Astrocyte (in vitro differentiated cells and primary cell): ENCODE measurements around the gene CHCHD3. TPM values are rescaled to one million over a fixed set of nuclear protein-coding genes. Genes with fewer than 3 reads are reported as not detected.

Source experiments
- DNase-seq: peaks from one replicate; pipeline ENCODE4 v3.0.0-alpha.2; 2010; ENCODE audit warnings: low read depth
- FAIRE-seq: peaks from 2 replicates; lab custom pipeline; 2011; peaks lifted over from hg19 to GRCh38; lab: Jason Lieb, UNC
- H2AFZ ChIP-seq: 2 replicates; pipeline ENCODE4 v1.6.0; 2012; ENCODE audit warnings: low read depth, low read length, inconsistent platforms
- H3K27ac ChIP-seq: 2 replicates; pipeline ENCODE4 v1.5.1; 2011; ENCODE audit warnings: low read depth, low read length, inconsistent platforms
- H3K27me3 ChIP-seq: 2 replicates; pipeline ENCODE4 v1.6.0; 2011; ENCODE audit warnings: low read length, inconsistent platforms; ENCODE audit not compliant: insufficient read depth
- H3K36me3 ChIP-seq: 2 replicates; pipeline ENCODE4 v1.5.1; 2011; ENCODE audit warnings: low read length, inconsistent platforms; ENCODE audit not compliant: insufficient read depth
- H3K4me1 ChIP-seq: 2 replicates; pipeline ENCODE4 v1.5.1; 2011; ENCODE audit warnings: low read length, inconsistent platforms; ENCODE audit not compliant: insufficient read depth
- H3K4me2 ChIP-seq: 2 replicates; pipeline ENCODE4 v1.6.0; 2012; ENCODE audit warnings: low read length, inconsistent platforms
- H3K4me3 ChIP-seq: 2 replicates; pipeline ENCODE4 v1.5.1; 2011; ENCODE audit warnings: low read depth, mild to moderate bottlenecking, low read length, inconsistent platforms; ENCODE audit not compliant: insufficient read depth
- H3K79me2 ChIP-seq: 2 replicates; pipeline ENCODE4 v1.6.0; 2012; ENCODE audit warnings: mild to moderate bottlenecking, low read length, inconsistent platforms; ENCODE audit not compliant: insufficient read depth
- H3K9ac ChIP-seq: 2 replicates; pipeline ENCODE4 v1.6.0; 2012; ENCODE audit warnings: mild to moderate bottlenecking, low read length, inconsistent platforms
- H3K9me3 ChIP-seq: 2 replicates; pipeline ENCODE4 v1.5.1; 2012; ENCODE audit warnings: low read depth, mild to moderate bottlenecking, low read length, inconsistent platforms; ENCODE audit not compliant: insufficient read depth
- H4K20me1 ChIP-seq: 2 replicates; pipeline ENCODE4 v1.6.0; 2012; ENCODE audit warnings: low read length, inconsistent platforms; ENCODE audit not compliant: insufficient read depth
- H3K27ac Mint-ChIP-seq: one replicate; pipeline ENCODE4 v1.8.0; 2021; ENCODE audit warnings: mild to moderate bottlenecking, mixed read lengths; ENCODE audit not compliant: unreplicated experiment
- H3K27me3 Mint-ChIP-seq: one replicate; pipeline ENCODE4 v1.8.0; 2021; ENCODE audit warnings: low read depth, mixed read lengths; ENCODE audit not compliant: unreplicated experiment
- H3K36me3 Mint-ChIP-seq: one replicate; pipeline ENCODE4 v1.8.0; 2021; ENCODE audit warnings: low read depth, mixed read lengths; ENCODE audit not compliant: unreplicated experiment
- H3K4me1 Mint-ChIP-seq: one replicate; pipeline ENCODE4 v1.8.0; 2021; ENCODE audit warnings: low read depth, mixed read lengths; ENCODE audit not compliant: unreplicated experiment
- H3K4me3 Mint-ChIP-seq: one replicate; pipeline ENCODE4 v1.8.0; 2021; ENCODE audit warnings: mild to moderate bottlenecking, moderate library complexity, mixed read lengths; ENCODE audit not compliant: unreplicated experiment
- H3K9me3 Mint-ChIP-seq: one replicate; pipeline ENCODE4 v1.8.0; 2021; ENCODE audit warnings: mild to moderate bottlenecking, mixed read lengths; ENCODE audit not compliant: unreplicated experiment
- CTCF ChIP-seq: IDR thresholded peaks from 2 replicates; pipeline ENCODE4 v1.5.1; 2011; ENCODE audit warnings: low read depth, mild to moderate bottlenecking, inconsistent platforms, low read length, moderate library complexity; ENCODE audit not compliant: insufficient read depth
- EZH2 ChIP-seq: IDR thresholded peaks from 2 replicates; pipeline ENCODE4 v1.6.1; 2012; ENCODE audit warnings: mild to moderate bottlenecking, low read length, inconsistent platforms; ENCODE audit not compliant: insufficient read depth
- total RNA-seq: library from RNA; stranded (reverse); gene quantifications from 2 replicates; pipeline ENCODE4 v1.2.1, GENCODE V29; 2021

CHCHD3 gene
- total RNA-seq, 1 donor from 2014 or later: 63.1 TPM

- Mint-ChIP-seq H3K4me3 (no peak overlapping the region), H3K27ac (no peak overlapping the region)
These were observed 73.9 kb downstream of the CHCHD3 start for GRCh38 chr7:133007961-133008360.

GRCh38 chr7:133003052-133003910 is 78.6 kb downstream of the CHCHD3 start:
- Mint-ChIP-seq H3K4me3 (no peak overlapping the region), H3K9me3 (no peaks in the 10 kb centered on the region), H3K27ac (no peak overlapping the region), H3K27me3 (no peaks in the 10 kb centered on the region), H3K4me1 (peaks cover 9% of the 10 kb centered on the region), H3K36me3 (peaks cover 2% of the 10 kb centered on the region)
- H3K4me1 ChIP-seq: peaks cover 7% of the 10 kb centered on the region
- H3K79me2 ChIP-seq: peaks cover 22% of the 10 kb centered on the region
- no peak overlapping the region for H3K27ac ChIP-seq
- FAIRE-seq (no peak), DNase-seq (no peak)
- H2AFZ ChIP-seq: no peak overlapping the region
- H3K27me3 ChIP-seq: no peaks in the 10 kb centered on the region
- no peak overlapping the region for H3K9ac ChIP-seq
- H4K20me1 ChIP-seq: peaks cover 43% of the 10 kb centered on the region
- H3K9me3 ChIP-seq: no peaks in the 10 kb centered on the region
- TF ChIP-seq CTCF (no peak), EZH2 (no peak)
- no peak overlapping the region for H3K4me3 ChIP-seq
- no peaks in the 10 kb centered on the region for H3K36me3 ChIP-seq
- no peak overlapping the region for H3K4me2 ChIP-seq

More at GRCh38 chr7:133007961-133008360, 73.9 kb downstream of the CHCHD3 start:
- Mint-ChIP-seq H3K36me3 (peaks cover 6% of the 10 kb centered on the region), H3K4me1 (no peaks in the 10 kb centered on the region), H3K9me3 (no peaks in the 10 kb centered on the region), H3K27me3 (no peaks in the 10 kb centered on the region)
- no peak for DNase-seq
- Histone ChIP-seq H3K4me1 (no peaks in the 10 kb centered on the region), H3K79me2 (peaks cover 29% of the 10 kb centered on the region), H4K20me1 (peaks cover 34% of the 10 kb centered on the region), H3K27ac (no peak overlapping the region), H3K9me3 (no peaks in the 10 kb centered on the region), H3K4me2 (no peak overlapping the region), H3K36me3 (no peaks in the 10 kb centered on the region), H3K9ac (no peak overlapping the region), H2AFZ (no peak overlapping the region), H3K27me3 (no peaks in the 10 kb centered on the region), H3K4me3 (no peak overlapping the region)
- TF ChIP-seq EZH2: no peak
- TF ChIP-seq CTCF: no peak
- no peak for FAIRE-seq

GRCh38 chr7:133001727-133002126 is 80.2 kb downstream of the CHCHD3 start:
- no peaks in the 10 kb centered on the region for H3K9me3 ChIP-seq
- H3K79me2 ChIP-seq: peaks cover 13% of the 10 kb centered on the region
- no peak overlapping the region for H3K9ac ChIP-seq
- H3K4me2 ChIP-seq: no peak overlapping the region
- H3K27me3 ChIP-seq: no peaks in the 10 kb centered on the region
- peaks cover 43% of the 10 kb centered on the region for H4K20me1 ChIP-seq
- Mint-ChIP-seq H3K4me3 (no peak overlapping the region), H3K27ac (no peak overlapping the region), H3K9me3 (no peaks in the 10 kb centered on the region), H3K4me1 (peaks cover 10% of the 10 kb centered on the region), H3K27me3 (no peaks in the 10 kb centered on the region), H3K36me3 (no peaks in the 10 kb centered on the region)
- H2AFZ ChIP-seq: no peak overlapping the region
- no peak overlapping the region for H3K27ac ChIP-seq
- DNase-seq (no peak), FAIRE-seq (no peak)
- no peak for TF ChIP-seq EZH2
- no peak for TF ChIP-seq CTCF
- peaks cover 7% of the 10 kb centered on the region for H3K4me1 ChIP-seq
- no peak overlapping the region for H3K4me3 ChIP-seq
- H3K36me3 ChIP-seq: no peaks in the 10 kb centered on the region
